ENCODE results near the gene STPG1. TPM values are rescaled to one million over a fixed set of nuclear protein-coding genes. Genes with fewer than 3 reads are reported as not detected.
A peak's percentile ranks its signal among the peaks of the same experiment; 100 is the strongest.

The STPG1 gene
- total and polyA plus RNA-seq, 9 of the 15 experiments (the other 6 are each of a cell fraction or from before 2014, with no cell fraction given) = 5.0 to 11.9 (median 8.3) TPM

DNA sequence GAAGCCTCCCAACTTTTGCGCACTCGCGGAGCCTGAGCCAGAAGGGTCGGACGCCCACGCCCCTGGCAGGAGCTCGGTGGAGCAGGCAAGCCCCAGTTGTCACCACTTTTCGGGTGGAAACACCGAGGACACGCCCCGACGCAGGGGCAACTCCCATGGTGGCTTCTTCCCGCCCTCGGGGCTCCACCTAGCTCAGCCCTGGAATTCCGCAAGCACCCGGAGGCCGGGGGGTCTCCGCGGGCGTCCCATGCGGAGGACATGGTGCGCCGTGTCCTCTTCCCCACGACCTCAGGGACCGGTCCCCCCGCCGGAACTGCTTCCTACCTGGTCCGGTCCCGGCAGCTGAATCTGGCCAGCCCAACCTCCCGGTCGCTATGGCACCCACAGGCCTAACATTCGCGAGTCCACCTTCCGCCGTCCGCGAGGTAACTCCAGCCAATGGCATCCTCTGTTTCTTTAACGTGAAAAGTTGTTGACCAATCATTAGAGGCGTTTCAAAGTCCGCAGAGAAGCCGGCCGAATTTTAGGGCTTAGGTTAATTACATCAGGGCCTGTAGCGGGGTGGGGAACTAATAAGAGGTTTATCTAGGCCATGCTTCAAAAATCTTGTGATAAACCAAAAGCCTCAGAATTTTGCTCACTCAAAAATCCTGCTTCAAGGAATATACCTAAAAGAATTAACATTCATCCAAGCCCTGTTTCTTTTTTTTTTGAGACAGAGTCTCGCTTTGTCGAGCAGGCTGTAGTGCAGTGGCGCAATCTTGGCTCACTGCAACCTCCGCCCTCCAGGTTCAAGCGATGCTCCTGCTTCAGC is at the start of gene STPG1 (continued):
- TF ChIP-seq, protein P1, sequence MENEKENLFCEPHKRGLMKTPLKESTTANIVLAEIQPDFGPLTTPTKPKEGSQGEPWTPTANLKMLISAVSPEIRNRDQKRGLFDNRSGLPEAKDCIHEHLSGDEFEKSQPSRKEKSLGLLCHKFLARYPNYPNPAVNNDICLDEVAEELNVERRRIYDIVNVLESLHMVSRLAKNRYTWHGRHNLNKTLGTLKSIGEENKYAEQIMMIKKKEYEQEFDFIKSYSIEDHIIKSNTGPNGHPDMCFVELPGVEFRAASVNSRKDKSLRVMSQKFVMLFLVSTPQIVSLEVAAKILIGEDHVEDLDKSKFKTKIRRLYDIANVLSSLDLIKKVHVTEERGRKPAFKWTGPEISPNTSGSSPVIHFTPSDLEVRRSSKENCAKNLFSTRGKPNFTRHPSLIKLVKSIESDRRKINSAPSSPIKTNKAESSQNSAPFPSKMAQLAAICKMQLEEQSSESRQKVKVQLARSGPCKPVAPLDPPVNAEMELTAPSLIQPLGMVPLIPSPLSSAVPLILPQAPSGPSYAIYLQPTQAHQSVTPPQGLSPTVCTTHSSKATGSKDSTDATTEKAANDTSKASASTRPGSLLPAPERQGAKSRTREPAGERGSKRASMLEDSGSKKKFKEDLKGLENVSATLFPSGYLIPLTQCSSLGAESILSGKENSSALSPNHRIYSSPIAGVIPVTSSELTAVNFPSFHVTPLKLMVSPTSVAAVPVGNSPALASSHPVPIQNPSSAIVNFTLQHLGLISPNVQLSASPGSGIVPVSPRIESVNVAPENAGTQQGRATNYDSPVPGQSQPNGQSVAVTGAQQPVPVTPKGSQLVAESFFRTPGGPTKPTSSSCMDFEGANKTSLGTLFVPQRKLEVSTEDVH (IDR thresholded peaks at IDR 0.05; ENCODE audit: low read depth, partially characterized antibody) = peak; percentile 31
- peak; percentile 41; the same call in 1 of the 2 replicates for TF ChIP-seq NFIC (IDR thresholded peaks at IDR 0.05)
- TF ChIP-seq KLF13 (tag; IDR thresholded peaks at IDR 0.05; ENCODE audit: borderline replicate concordance, low read depth) = no peak
- TF ChIP-seq, protein P2, sequence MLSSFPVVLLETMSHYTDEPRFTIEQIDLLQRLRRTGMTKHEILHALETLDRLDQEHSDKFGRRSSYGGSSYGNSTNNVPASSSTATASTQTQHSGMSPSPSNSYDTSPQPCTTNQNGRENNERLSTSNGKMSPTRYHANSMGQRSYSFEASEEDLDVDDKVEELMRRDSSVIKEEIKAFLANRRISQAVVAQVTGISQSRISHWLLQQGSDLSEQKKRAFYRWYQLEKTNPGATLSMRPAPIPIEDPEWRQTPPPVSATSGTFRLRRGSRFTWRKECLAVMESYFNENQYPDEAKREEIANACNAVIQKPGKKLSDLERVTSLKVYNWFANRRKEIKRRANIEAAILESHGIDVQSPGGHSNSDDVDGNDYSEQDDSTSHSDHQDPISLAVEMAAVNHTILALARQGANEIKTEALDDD (IDR thresholded peaks at IDR 0.05) = peak; percentile 47; the same call in 1 of the 2 replicates
- TF ChIP-seq SRSF3 (IDR thresholded peaks at IDR 0.05; ENCODE audit: insufficient read depth, low read length) = no peak
- TF ChIP-seq, protein P3, sequence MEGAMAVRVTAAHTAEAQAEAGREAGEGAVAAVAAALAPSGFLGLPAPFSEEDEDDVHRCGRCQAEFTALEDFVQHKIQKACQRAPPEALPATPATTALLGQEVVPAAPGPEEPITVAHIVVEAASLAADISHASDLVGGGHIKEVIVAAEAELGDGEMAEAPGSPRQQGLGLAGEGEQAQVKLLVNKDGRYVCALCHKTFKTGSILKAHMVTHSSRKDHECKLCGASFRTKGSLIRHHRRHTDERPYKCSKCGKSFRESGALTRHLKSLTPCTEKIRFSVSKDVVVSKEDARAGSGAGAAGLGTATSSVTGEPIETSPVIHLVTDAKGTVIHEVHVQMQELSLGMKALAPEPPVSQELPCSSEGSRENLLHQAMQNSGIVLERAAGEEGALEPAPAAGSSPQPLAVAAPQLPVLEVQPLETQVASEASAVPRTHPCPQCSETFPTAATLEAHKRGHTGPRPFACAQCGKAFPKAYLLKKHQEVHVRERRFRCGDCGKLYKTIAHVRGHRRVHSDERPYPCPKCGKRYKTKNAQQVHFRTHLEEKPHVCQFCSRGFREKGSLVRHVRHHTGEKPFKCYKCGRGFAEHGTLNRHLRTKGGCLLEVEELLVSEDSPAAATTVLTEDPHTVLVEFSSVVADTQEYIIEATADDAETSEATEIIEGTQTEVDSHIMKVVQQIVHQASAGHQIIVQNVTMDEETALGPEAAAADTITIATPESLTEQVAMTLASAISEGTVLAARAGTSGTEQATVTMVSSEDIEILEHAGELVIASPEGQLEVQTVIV (CRISPR knock-in tag; IDR thresholded peaks at IDR 0.05; ENCODE audit: borderline replicate concordance) = no peak
- TF ChIP-seq, protein P4, sequence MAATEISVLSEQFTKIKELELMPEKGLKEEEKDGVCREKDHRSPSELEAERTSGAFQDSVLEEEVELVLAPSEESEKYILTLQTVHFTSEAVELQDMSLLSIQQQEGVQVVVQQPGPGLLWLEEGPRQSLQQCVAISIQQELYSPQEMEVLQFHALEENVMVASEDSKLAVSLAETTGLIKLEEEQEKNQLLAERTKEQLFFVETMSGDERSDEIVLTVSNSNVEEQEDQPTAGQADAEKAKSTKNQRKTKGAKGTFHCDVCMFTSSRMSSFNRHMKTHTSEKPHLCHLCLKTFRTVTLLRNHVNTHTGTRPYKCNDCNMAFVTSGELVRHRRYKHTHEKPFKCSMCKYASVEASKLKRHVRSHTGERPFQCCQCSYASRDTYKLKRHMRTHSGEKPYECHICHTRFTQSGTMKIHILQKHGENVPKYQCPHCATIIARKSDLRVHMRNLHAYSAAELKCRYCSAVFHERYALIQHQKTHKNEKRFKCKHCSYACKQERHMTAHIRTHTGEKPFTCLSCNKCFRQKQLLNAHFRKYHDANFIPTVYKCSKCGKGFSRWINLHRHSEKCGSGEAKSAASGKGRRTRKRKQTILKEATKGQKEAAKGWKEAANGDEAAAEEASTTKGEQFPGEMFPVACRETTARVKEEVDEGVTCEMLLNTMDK (IDR thresholded peaks at IDR 0.05; ENCODE audit: borderline replicate concordance, insufficient read depth, low read depth, low read length, poor library complexity, severe bottlenecking) = no peak
- TF ChIP-seq, protein P5, sequence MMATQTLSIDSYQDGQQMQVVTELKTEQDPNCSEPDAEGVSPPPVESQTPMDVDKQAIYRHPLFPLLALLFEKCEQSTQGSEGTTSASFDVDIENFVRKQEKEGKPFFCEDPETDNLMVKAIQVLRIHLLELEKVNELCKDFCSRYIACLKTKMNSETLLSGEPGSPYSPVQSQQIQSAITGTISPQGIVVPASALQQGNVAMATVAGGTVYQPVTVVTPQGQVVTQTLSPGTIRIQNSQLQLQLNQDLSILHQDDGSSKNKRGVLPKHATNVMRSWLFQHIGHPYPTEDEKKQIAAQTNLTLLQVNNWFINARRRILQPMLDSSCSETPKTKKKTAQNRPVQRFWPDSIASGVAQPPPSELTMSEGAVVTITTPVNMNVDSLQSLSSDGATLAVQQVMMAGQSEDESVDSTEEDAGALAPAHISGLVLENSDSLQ (IDR thresholded peaks at IDR 0.05) = no peak
- peak; percentile 71 for TF ChIP-seq FOXJ2 (tag; IDR thresholded peaks at IDR 0.05)
- no peak for TF ChIP-seq LEF1 (IDR thresholded peaks at IDR 0.05)
- no peak for TF ChIP-seq ZNF324 (CRISPR knock-in tag; IDR thresholded peaks at IDR 0.05)
- TF ChIP-seq ZNF830 (CRISPR knock-in tag; IDR thresholded peaks at IDR 0.05) = no peak
- no peak for TF ChIP-seq SMARCB1 (IDR thresholded peaks at IDR 0.05; ENCODE audit: insufficient read length, low read depth)
- TF ChIP-seq HNRNPL (IDR thresholded peaks at IDR 0.05; ENCODE audit: low read depth, low read length) = no peak
- peak; percentile 51 for TF ChIP-seq KDM5B (IDR thresholded peaks at IDR 0.05; ENCODE audit: insufficient replicate concordance, low read depth, low read length)
- TF ChIP-seq XRCC5 (IDR thresholded peaks at IDR 0.05; ENCODE audit: low read depth, low read length) = no peak
- TF ChIP-seq POLR2AphosphoS2 (IDR thresholded peaks at IDR 0.05; ENCODE audit: low read length) = no peak
- no peak for TF ChIP-seq STAT5A (IDR thresholded peaks at IDR 0.05; ENCODE audit: borderline replicate concordance, low read length)
